Kidney epithelial cell (primary cell): ENCODE results near the gene APOL2. TPM values are rescaled to one million over a fixed set of nuclear protein-coding genes. Genes with fewer than 3 reads are reported as not detected.
"Not testable (repeated sequence)": the region's sequence is repeated elsewhere in the genome, so short reads cannot be mapped to it uniquely, and the experiment has no call there.

Experiments
- DNase-seq: peaks from one replicate; pipeline ENCODE4 v3.0.0-alpha.2; 2010; ENCODE audit warnings: low read depth
- H3K27me3 ChIP-seq: 2 replicates; pipeline ENCODE4 v1.6.0; 2011; ENCODE audit warnings: low read length; ENCODE audit not compliant: control insufficient read depth, insufficient read depth
- H3K36me3 ChIP-seq: 2 replicates; pipeline ENCODE4 v1.5.1; 2011; ENCODE audit warnings: low read length; ENCODE audit not compliant: control insufficient read depth, insufficient read depth
- H3K4me3 ChIP-seq: 2 replicates; pipeline ENCODE4 v1.5.1; 2011; ENCODE audit warnings: low read depth, mild to moderate bottlenecking, control low read depth, low read length
- CTCF ChIP-seq: IDR thresholded peaks from 2 replicates; pipeline ENCODE4 v1.5.1; 2011; ENCODE audit warnings: mild to moderate bottlenecking, moderate library complexity, low read length, control low read depth, inconsistent platforms; ENCODE audit not compliant: insufficient read depth, poor library complexity, severe bottlenecking
- total RNA-seq: library from RNA; depleted of rRNA; stranded (reverse); fragments of >200 nt; gene quantifications from 2 replicates; pipeline ENCODE4 v1.2.3, GENCODE V29; 2015

APOL2 gene
- total RNA-seq, 1 donor from 2014 or later: 39.9 TPM

- no peak overlapping the region for H3K4me3 ChIP-seq
- H3K27me3 ChIP-seq: peaks cover 15% of the 10 kb centered on the region
- no peak for DNase-seq
- TF ChIP-seq CTCF: no peak
- no peaks in the 10 kb centered on the region for H3K36me3 ChIP-seq
Observed at GRCh38 chr22:36208162-36208765, 31.1 kb downstream of the APOL2 start.

- no peak overlapping the region for H3K4me3 ChIP-seq
- peaks cover 4% of the 10 kb centered on the region for H3K27me3 ChIP-seq
- H3K36me3 ChIP-seq: no peaks in the 10 kb centered on the region
- no peak for TF ChIP-seq CTCF
- DNase-seq: no peak
Observed at GRCh38 chr22:36206255-36206654, 33.1 kb downstream of the APOL2 start.

GRCh38 chr22:36205573-36205972, 33.8 kb downstream of the APOL2 start:
- not testable (repeated sequence) for H3K4me3 ChIP-seq, H3K27me3 ChIP-seq, DNase-seq, H3K36me3 ChIP-seq

GRCh38 chr22:36204632-36205015, 34.7 kb downstream of the APOL2 start:
- DNase-seq: no peak

GRCh38 chr22:36204001-36204631, 35.2 kb downstream of the APOL2 start:
- no peak overlapping the region for H3K4me3 ChIP-seq
- peaks cover 4% of the 10 kb centered on the region for H3K27me3 ChIP-seq
- DNase-seq: no peak
- TF ChIP-seq CTCF: no peak
- no peaks in the 10 kb centered on the region for H3K36me3 ChIP-seq

More at GRCh38 chr22:36204632-36205015, 34.7 kb downstream of the APOL2 start:
- Histone ChIP-seq H3K36me3 (no peaks in the 10 kb centered on the region), H3K27me3 (peaks cover 4% of the 10 kb centered on the region), H3K4me3 (no peak overlapping the region)
- no peak for TF ChIP-seq CTCF

- H3K4me3 ChIP-seq, H3K36me3 ChIP-seq, DNase-seq, H3K27me3 ChIP-seq: not testable (repeated sequence)
Observed at GRCh38 chr22:36203441-36203840, 35.9 kb downstream of the APOL2 start.

- not testable (repeated sequence) for H3K4me3 ChIP-seq, DNase-seq, H3K27me3 ChIP-seq, H3K36me3 ChIP-seq
Observed at GRCh38 chr22:36202906-36203305, 36.4 kb downstream of the APOL2 start.
